ENCODE results near the gene RHOT2.

RHOT2 gene

GRCh38 chr16:667780-668518 is at the start of gene RHOT2:
RHOT2 (plus strand) TSS chr16:668132; CDS start chr16:668200, 68 bp downstream.
- in situ Hi-C loops (cut with HindIII; ENCODE audit: low pct_unique_long_range_greater_than_20kb, low sequenced_read_pairs), result no loop called here
- no peak for TF ChIP-seq JUND (IDR thresholded peaks at IDR 0.05; ENCODE audit: low read depth)
- peak; percentile 71 to 95 for DNase-seq (ENCODE audit: low read depth in 1 of 2, low spot score in 1 of 2)

- in situ Hi-C loops (cut with HindIII; ENCODE audit: low pct_unique_long_range_greater_than_20kb, low sequenced_read_pairs), result no loop called here
- DNase-seq (ENCODE audit: low read depth in 1 of 2, low spot score in 1 of 2), result no peak
- TF ChIP-seq JUND (IDR thresholded peaks at IDR 0.05; ENCODE audit: low read depth), result no peak
Measured at GRCh38 chr16:619476-620100, 48.3 kb upstream of the RHOT2 start.

- no peak for DNase-seq (ENCODE audit: low read depth in 1 of 2, low spot score in 1 of 2)
- TF ChIP-seq JUND (IDR thresholded peaks at IDR 0.05; ENCODE audit: low read depth), result no peak
- in situ Hi-C loops (cut with HindIII; ENCODE audit: low pct_unique_long_range_greater_than_20kb, low sequenced_read_pairs), result no loop called here
Measured at GRCh38 chr16:620700-621525, 47.0 kb upstream of the RHOT2 start.

GRCh38 chr16:621526-622105 is 46.3 kb upstream of the RHOT2 start:
- TF ChIP-seq JUND (IDR thresholded peaks at IDR 0.05; ENCODE audit: low read depth), result no peak
- DNase-seq (ENCODE audit: low read depth in 1 of 2, low spot score in 1 of 2), result no peak
- in situ Hi-C loops (cut with HindIII; ENCODE audit: low pct_unique_long_range_greater_than_20kb, low sequenced_read_pairs), result no loop called here

GRCh38 chr16:622920-623280 is 45.0 kb upstream of the RHOT2 start:
- no peak for DNase-seq (ENCODE audit: low read depth in 1 of 2, low spot score in 1 of 2)
- no peak for TF ChIP-seq JUND (IDR thresholded peaks at IDR 0.05; ENCODE audit: low read depth)
- in situ Hi-C loops (cut with HindIII; ENCODE audit: low pct_unique_long_range_greater_than_20kb, low sequenced_read_pairs), result no loop called here

- no peak for TF ChIP-seq JUND (IDR thresholded peaks at IDR 0.05; ENCODE audit: low read depth)
- DNase-seq (ENCODE audit: low read depth in 1 of 2, low spot score in 1 of 2), result no peak
- in situ Hi-C loops (cut with HindIII; ENCODE audit: low pct_unique_long_range_greater_than_20kb, low sequenced_read_pairs), result no loop called here
Measured at GRCh38 chr16:624526-625070, 43.3 kb upstream of the RHOT2 start.

DNA sequence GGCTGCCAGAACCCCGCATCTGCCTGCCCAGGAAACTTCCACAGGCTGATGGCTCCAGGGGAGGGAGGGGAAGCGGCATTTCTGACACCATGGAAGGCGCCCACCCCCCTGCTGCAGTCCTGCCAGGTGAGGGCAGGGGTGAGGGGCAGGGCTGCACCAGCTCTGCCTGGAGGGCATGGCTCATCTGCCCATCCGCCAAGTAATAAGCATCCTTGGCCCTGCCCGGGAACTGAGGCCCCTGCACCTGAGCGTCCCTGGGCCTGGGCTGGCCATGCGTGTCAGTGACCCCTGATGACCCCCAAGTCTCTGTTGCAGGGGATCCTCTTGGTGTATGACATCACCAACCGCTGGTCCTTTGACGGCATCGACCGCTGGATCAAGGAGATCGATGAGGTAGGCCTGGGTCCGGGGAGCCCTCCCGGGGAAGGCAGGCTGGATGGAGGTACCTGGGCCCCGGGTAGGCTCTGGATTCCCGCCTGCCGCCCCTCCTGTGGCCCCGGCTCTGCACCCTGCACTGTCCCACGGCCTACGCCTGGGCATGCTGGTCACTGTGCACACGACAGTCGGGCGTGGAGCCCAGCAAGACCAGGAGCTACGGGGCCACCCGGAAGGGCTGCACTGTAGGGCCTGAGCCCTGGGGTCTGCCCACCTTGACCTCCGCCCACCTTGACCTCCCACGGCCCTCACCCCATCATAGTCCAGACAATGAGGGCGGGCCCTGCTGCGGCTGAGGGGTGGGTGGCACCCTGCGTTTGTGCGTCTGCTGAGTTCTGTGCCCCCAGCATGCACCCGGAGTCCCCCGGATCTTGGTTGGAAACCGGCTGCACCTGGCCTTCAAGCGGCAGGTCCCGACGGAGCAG is 42.6 kb upstream of the RHOT2 start:
- no peak for TF ChIP-seq JUND (IDR thresholded peaks at IDR 0.05; ENCODE audit: low read depth)
- DNase-seq (ENCODE audit: low read depth in 1 of 2, low spot score in 1 of 2), result no peak
- in situ Hi-C loops (cut with HindIII; ENCODE audit: low pct_unique_long_range_greater_than_20kb, low sequenced_read_pairs), result no loop called here

DNA sequence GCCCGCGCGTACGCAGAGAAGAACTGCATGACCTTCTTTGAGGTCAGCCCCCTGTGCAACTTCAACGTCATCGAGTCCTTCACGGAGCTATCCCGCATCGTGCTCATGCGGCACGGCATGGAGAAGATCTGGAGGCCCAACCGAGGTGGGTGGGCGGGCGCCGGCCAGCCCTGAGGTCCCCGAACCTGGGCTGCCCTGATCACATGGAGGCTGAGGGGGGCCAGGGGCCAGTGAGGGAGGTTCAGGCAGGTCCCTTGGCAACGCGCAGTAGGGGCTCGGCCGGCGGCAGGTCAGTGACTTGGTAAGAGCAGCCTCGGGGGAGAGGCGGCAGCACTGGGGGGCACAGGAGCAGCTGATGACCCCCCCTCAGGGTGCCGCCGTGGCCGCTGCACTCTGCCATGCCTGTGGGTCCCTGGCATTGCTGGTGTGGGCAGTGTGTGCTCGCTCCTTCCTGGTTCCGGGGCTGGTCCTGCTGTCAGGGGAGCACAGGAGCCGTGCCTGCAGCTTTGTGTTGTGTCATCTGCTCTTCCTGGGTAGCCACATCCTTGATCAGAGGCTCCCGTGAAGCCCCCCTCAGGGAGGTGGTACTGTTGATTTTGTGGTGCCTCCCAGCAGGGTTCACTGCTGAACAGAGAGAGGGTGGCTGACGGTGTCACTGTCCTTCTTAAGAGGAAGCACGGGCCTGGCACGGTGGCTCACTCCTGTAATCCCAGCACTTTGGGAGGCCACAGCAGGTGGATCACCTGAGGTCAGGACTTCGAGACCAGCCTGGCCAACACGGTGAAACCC is 41.8 kb upstream of the RHOT2 start:
- TF ChIP-seq JUND (IDR thresholded peaks at IDR 0.05; ENCODE audit: low read depth), result no peak
- no peak for DNase-seq (ENCODE audit: low read depth in 1 of 2, low spot score in 1 of 2)
- in situ Hi-C loops (cut with HindIII; ENCODE audit: low pct_unique_long_range_greater_than_20kb, low sequenced_read_pairs), result no loop called here

DNA sequence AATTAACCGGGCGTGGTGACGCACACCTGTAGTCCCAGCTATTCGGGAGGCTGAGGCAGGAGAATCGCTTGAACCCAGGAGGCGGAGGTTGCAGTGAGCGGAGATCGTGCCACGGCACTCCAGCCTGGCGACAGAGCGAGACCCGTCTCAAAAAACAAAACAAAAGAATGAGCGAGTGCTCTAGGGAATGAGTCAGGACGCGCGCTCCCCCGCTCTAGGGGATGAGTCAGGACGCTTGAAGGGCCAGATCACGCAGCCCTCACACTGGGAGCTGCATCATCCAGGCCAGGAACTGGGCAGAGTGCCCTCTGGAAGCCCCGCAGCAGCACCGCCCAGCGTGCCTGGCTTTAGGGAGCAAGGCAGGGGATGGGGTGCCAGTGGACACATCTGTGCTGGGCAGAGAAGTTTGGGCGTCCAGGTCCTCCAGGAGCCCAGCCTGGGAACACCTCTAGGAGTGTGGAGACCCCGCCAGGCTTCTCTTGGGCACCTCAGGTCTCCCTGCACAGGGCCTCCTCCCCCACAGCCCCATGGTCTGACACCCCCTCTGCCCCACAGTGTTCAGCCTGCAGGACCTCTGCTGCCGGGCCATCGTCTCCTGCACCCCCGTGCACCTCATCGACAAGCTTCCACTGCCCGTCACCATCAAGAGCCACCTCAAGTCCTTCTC is 41.0 kb upstream of the RHOT2 start:
- DNase-seq (ENCODE audit: low read depth in 1 of 2, low spot score in 1 of 2), result no peak
- in situ Hi-C loops (cut with HindIII; ENCODE audit: low pct_unique_long_range_greater_than_20kb, low sequenced_read_pairs), result no loop called here
- no peak for TF ChIP-seq JUND (IDR thresholded peaks at IDR 0.05; ENCODE audit: low read depth)

DNA sequence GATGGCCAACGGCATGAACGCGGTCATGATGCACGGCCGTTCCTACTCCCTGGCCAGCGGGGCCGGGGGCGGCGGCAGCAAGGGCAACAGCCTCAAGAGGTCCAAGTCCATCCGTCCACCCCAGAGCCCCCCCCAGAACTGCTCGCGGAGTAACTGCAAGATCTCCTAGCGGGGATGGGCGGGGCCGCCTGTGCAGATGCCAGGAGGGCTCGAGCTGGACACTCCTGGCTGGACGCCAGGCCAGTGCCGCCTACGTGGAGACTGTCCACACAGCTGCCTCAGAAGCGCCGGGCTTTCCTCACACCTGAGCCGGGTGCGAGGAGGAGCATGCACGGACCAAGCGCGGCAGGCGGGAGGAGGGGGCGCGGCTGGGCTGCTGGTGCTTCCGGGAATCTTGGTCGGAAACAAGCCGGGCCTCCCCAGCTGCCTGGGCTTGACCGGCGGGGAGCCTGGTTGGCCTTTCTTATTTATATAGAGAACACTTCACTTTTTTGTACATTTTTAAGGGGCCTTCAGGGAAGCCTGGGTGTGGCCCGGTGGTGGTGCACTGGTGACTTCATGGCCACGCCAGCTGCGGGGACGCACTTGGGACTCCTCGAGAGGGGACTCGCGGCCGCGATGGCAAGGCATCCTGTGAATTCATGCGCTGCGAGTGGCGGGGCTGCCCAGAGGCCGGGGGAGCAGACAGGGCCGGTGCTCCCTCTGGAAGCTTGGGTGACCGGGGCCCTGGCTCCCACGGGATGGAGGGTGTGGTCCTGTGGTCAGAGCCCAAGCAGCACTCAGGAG is 40.3 kb upstream of the RHOT2 start:
- in situ Hi-C loops (cut with HindIII; ENCODE audit: low pct_unique_long_range_greater_than_20kb, low sequenced_read_pairs), result no loop called here
- TF ChIP-seq JUND (IDR thresholded peaks at IDR 0.05; ENCODE audit: low read depth), result no peak
- DNase-seq (ENCODE audit: low read depth in 1 of 2, low spot score in 1 of 2), result no peak
